ENCODE results near the gene CDK15. TPM values are rescaled to one million over a fixed set of nuclear protein-coding genes. Genes with fewer than 3 reads are reported as not detected.

The CDK15 gene
- total RNA-seq, 1 donor from 2014 or later: not detected

GRCh38 chr2:201906777-201907562 lies 100.6 kb downstream of the CDK15 start:
- Mint-ChIP-seq H3K4me3 (ENCODE audit: unreplicated experiment) (no peak overlapping the region), H3K27ac (ENCODE audit: unreplicated experiment) (no peak overlapping the region), H3K9me3 (ENCODE audit: unreplicated experiment) (no peaks in the 10 kb centered on the region), H3K4me1 (ENCODE audit: unreplicated experiment) (no peaks in the 10 kb centered on the region), H3K36me3 (ENCODE audit: low read depth, unreplicated experiment) (no peaks in the 10 kb centered on the region), H3K27me3 (ENCODE audit: unreplicated experiment) (peaks cover 4% of the 10 kb centered on the region)
- no peak for TF ChIP-seq CTCF (IDR thresholded peaks at IDR 0.05; ENCODE audit: unreplicated experiment)
- DNase-seq (ENCODE audit: low spot score): no peak

DNA sequence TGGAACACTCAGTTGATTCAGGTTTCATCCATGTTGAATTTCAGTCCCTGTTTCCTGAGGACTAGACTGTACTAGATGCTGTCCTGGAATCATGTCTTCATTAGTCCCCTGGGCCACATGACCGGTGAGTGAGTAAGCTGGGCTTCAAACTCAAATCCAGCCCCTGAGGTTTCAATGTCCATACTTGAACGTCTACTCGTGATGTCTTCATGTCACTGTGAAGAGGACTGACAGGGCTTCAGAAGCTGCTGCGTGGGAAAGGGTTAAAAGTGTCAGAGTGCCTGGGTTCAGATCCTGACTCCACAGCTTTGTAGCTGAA lies 101.2 kb downstream of the CDK15 start:
- DNase-seq (ENCODE audit: low spot score): no peak
- Mint-ChIP-seq H3K27me3 (ENCODE audit: unreplicated experiment) (peaks cover 4% of the 10 kb centered on the region), H3K9me3 (ENCODE audit: unreplicated experiment) (no peaks in the 10 kb centered on the region), H3K4me3 (ENCODE audit: unreplicated experiment) (no peak overlapping the region), H3K4me1 (ENCODE audit: unreplicated experiment) (no peaks in the 10 kb centered on the region), H3K27ac (ENCODE audit: unreplicated experiment) (no peak overlapping the region), H3K36me3 (ENCODE audit: low read depth, unreplicated experiment) (no peaks in the 10 kb centered on the region)
- no peak for TF ChIP-seq CTCF (IDR thresholded peaks at IDR 0.05; ENCODE audit: unreplicated experiment)

DNA sequence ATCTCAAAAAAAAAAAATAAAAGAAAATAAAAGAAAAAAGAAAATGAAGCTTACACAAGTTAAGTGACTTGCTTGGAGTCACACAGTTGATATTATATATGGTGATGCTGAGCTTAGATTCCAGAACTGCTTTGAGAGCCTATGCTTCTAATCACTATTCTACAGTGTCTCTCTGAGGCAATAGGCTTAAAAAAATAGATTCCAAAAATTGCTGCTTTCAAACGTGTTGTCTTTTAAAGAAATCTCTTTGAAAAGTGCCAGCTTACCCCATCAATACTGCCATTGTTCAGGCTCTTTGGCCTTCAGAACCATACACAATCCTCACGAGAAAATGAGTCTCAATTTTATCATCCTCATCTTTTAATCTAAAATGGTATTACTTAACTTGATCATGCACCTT lies 102.6 kb downstream of the CDK15 start:
- no peak overlapping the region for H3K4me3 Mint-ChIP-seq (ENCODE audit: unreplicated experiment)
- H3K27me3 Mint-ChIP-seq (ENCODE audit: unreplicated experiment): peaks cover 4% of the 10 kb centered on the region
- no peak for DNase-seq (ENCODE audit: low spot score)
- TF ChIP-seq CTCF (IDR thresholded peaks at IDR 0.05; ENCODE audit: unreplicated experiment): no peak
- no peak overlapping the region for H3K27ac Mint-ChIP-seq (ENCODE audit: unreplicated experiment)
- no peaks in the 10 kb centered on the region for H3K4me1 Mint-ChIP-seq (ENCODE audit: unreplicated experiment)
- no peaks in the 10 kb centered on the region for H3K9me3 Mint-ChIP-seq (ENCODE audit: unreplicated experiment)
- no peaks in the 10 kb centered on the region for H3K36me3 Mint-ChIP-seq (ENCODE audit: low read depth, unreplicated experiment)

DNA sequence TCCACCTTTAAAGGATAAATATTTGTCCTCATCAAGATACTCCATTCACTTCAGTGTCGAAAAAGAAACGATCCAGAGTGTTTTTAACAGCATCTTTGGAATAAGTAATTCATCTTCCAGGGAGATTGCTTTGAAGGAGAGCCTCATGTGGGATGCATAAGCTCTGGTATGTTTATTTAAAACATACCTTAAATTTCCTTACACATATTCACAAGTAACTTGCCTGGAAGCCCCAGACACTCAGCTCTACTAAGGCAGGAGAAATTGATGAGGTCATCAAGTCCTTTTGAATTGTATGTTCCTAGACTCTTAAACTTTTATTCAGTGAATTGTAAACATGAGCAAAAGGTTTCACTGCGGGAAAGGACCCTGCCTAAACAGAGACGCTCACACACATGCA lies 103.0 kb downstream of the CDK15 start:
- TF ChIP-seq CTCF (IDR thresholded peaks at IDR 0.05; ENCODE audit: unreplicated experiment): no peak
- Mint-ChIP-seq H3K4me3 (ENCODE audit: unreplicated experiment) (no peak overlapping the region), H3K36me3 (ENCODE audit: low read depth, unreplicated experiment) (no peaks in the 10 kb centered on the region), H3K27me3 (ENCODE audit: unreplicated experiment) (peaks cover 2% of the 10 kb centered on the region), H3K4me1 (ENCODE audit: unreplicated experiment) (no peaks in the 10 kb centered on the region), H3K27ac (ENCODE audit: unreplicated experiment) (no peak overlapping the region), H3K9me3 (ENCODE audit: unreplicated experiment) (no peaks in the 10 kb centered on the region)
- no peak for DNase-seq (ENCODE audit: low spot score)

GRCh38 chr2:201909961-201910361 lies 103.6 kb downstream of the CDK15 start:
- H3K27me3 Mint-ChIP-seq (ENCODE audit: unreplicated experiment): no peaks in the 10 kb centered on the region
- no peak overlapping the region for H3K27ac Mint-ChIP-seq (ENCODE audit: unreplicated experiment)
- H3K4me3 Mint-ChIP-seq (ENCODE audit: unreplicated experiment): no peak overlapping the region
- no peaks in the 10 kb centered on the region for H3K9me3 Mint-ChIP-seq (ENCODE audit: unreplicated experiment)
- TF ChIP-seq CTCF (IDR thresholded peaks at IDR 0.05; ENCODE audit: unreplicated experiment): no peak
- no peak for DNase-seq (ENCODE audit: low spot score)
- H3K36me3 Mint-ChIP-seq (ENCODE audit: low read depth, unreplicated experiment): no peaks in the 10 kb centered on the region
- H3K4me1 Mint-ChIP-seq (ENCODE audit: unreplicated experiment): no peaks in the 10 kb centered on the region
